ENCODE data around the gene ENTPD6. TPM values are rescaled to one million over a fixed set of nuclear protein-coding genes. Genes with fewer than 3 reads are reported as not detected.

The ENTPD6 gene
- 10 to 100 TPM; 34.9 to 73.8 (median 66.5) TPM for total RNA-seq
- polyA plus RNA-seq: 10 to 100 TPM; 38.7 to 47.1 TPM
- long read RNA-seq, donor 1, transcript ENTPD6-202 (15 exons, 2,766 nt): minor isoform, 9 of 233 reads
- long read RNA-seq, donor 1, transcript ENTPD6-201 (14 exons, 2,708 nt): major isoform, 37 of 233 reads
- long read RNA-seq, donor 1, transcript ENTPD6-203 (15 exons, 2,750 nt): minor isoform, 12 of 233 reads
- long read RNA-seq, donor 1, partial matches to known transcripts: 24 of 233 reads
- long read RNA-seq, donor 1, other reads (novel, unspliced or antisense): 145 of 233 reads
- long read RNA-seq, donor 2, transcript ENTPD6-201 (14 exons, 2,708 nt): major isoform, 5 of 14 reads
- long read RNA-seq, donor 2, transcript ENTPD6-203 (15 exons, 2,750 nt): major isoform, 5 of 14 reads
- long read RNA-seq, donor 2, partial matches to known transcripts: 0 of 14 reads
- long read RNA-seq, donor 2, other reads (novel, unspliced or antisense): 0 of 14 reads
- long read RNA-seq, donor 3, transcript ENTPD6-203 (15 exons, 2,750 nt): minor isoform, 12 of 228 reads
- long read RNA-seq, donor 3, transcript ENTPD6-202 (15 exons, 2,766 nt): minor isoform, 11 of 228 reads
- long read RNA-seq, donor 3, transcript ENTPD6-201 (14 exons, 2,708 nt): major isoform, 39 of 228 reads
- long read RNA-seq, donor 3, transcript ENTPD6-217 (4 exons, 2,588 nt): minor isoform, 6 of 228 reads
- long read RNA-seq, donor 3, partial matches to known transcripts: 22 of 228 reads
- long read RNA-seq, donor 3, other reads (novel, unspliced or antisense): 136 of 228 reads

DNA sequence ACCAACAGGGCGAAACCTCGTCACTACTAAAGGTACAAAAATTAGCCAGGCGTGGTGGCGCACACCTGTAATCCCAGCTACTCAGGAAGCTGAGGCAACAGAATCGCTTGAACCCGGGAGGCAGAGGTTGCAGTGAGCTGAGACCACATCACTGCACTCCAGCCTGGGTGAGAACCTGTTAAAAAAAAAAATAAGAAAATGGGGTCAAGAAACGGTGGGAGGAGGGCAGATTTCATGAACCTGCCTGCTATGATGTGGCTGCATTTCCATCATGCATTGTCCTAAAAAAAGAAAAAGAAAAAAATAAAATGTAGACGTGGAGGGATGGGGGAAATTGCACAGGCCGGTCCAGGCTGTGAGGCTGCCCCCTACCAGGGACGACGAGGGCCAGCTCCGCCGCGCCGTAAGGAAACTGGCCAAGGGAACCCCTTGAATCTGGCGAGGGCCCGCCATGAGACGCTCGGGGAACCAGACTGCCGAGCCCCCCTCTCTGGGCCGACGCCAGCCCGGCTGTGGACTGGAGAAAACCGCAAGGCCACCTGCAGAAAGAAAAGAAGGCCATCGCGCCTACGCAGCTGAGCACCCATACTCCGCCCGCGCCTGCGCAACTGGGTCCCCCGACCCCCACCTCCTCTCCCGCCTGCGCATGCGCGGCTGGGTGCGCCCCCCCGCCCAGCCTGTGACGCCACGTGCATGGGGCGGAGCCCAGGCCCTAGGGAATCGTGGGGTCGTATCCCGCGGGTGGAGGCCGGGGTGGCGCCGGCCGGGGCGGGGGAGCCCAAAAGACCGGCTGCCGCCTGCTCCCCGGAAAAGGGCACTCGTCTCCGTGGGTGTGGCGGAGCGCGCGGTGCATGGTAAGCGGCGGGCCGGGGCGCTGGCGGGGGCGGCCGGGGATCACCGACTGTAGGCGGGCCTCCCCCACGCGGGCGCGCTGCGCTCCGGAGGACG is at the start of gene ENTPD6:
Gene ENTPD6, plus strand, starts transcription at position 699 of the 948 bp plus-strand sequence. CDS start 10,825 bp downstream, outside the sequence.
- TF ChIP-seq, protein P1, sequence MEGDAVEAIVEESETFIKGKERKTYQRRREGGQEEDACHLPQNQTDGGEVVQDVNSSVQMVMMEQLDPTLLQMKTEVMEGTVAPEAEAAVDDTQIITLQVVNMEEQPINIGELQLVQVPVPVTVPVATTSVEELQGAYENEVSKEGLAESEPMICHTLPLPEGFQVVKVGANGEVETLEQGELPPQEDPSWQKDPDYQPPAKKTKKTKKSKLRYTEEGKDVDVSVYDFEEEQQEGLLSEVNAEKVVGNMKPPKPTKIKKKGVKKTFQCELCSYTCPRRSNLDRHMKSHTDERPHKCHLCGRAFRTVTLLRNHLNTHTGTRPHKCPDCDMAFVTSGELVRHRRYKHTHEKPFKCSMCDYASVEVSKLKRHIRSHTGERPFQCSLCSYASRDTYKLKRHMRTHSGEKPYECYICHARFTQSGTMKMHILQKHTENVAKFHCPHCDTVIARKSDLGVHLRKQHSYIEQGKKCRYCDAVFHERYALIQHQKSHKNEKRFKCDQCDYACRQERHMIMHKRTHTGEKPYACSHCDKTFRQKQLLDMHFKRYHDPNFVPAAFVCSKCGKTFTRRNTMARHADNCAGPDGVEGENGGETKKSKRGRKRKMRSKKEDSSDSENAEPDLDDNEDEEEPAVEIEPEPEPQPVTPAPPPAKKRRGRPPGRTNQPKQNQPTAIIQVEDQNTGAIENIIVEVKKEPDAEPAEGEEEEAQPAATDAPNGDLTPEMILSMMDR (IDR thresholded peaks at IDR 0.05): no peak
- peak; percentile 82 for TF ChIP-seq POLR2A (IDR thresholded peaks at IDR 0.05)
- Histone ChIP-seq H3K27ac (peak within 1 kb of the TSS; percentile 58 to 75), H3K4me3 (peak within 1 kb of the TSS; percentile 77), H3K4me1 (ENCODE audit: insufficient read depth) (peaks cover 22% of the 10 kb centered on the region), H3K36me3 (no peaks in the 10 kb centered on the region), H3K27me3 (no peaks in the 10 kb centered on the region), H3K9me3 (no peaks in the 10 kb centered on the region)
- WGBS, 3 donors: 7 to 8% (median 8%) methylated on average over 65 to 75 of the region's 75 CpGs
- peak; percentile 92 to 98 (median 96) for DNase-seq
- intact Hi-C loops (cut with DNase I): loop anchor here in 3 of 4 donors (5.0 to 10.0 kb wide), 4 partner anchors 50 to 200 kb away; partner anchors contain the start of genes ABHD12 (in 3 of the 3), PYGB (in 2 of the 3) and APMAP (in 1 of the 3)

DNA sequence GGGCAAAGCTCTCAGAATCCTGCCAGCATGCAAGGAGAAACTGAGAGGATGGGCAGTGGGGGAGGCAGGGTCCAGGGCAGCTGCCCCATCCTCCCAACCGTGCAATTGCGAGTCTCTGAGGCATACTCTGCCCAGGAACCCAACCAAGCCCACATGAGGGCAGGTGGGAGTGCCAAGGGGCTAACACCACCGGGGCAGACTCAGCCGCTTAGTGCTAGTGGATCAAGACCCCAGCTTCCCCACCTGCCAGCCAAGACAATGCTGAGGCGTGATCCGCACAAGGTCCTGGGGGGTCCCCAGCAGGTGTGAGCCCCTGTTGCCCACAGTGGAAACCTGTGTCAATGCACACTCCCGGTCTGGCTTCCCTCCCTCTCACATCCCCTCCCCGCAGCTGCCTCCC is 48.5 kb upstream of the ENTPD6 start:
- Histone ChIP-seq H3K36me3 (no peaks in the 10 kb centered on the region), H3K4me1 (ENCODE audit: insufficient read depth) (no peaks in the 10 kb centered on the region), H3K27me3 (no peaks in the 10 kb centered on the region), H3K4me3 (no peak overlapping the region), H3K9me3 (no peaks in the 10 kb centered on the region), H3K27ac (no peak overlapping the region)
- WGBS, 3 donors: 87 to 90% (median 89%) methylated on average over 8 of the region's 8 CpGs
- no peak for DNase-seq
- intact Hi-C loops (cut with DNase I): no loop called here
- TF ChIP-seq POLR2A (IDR thresholded peaks at IDR 0.05) (no peak), EP300 (IDR thresholded peaks at IDR 0.05) (no peak)
- TF ChIP-seq, protein P1 (IDR thresholded peaks at IDR 0.05): no peak

DNA sequence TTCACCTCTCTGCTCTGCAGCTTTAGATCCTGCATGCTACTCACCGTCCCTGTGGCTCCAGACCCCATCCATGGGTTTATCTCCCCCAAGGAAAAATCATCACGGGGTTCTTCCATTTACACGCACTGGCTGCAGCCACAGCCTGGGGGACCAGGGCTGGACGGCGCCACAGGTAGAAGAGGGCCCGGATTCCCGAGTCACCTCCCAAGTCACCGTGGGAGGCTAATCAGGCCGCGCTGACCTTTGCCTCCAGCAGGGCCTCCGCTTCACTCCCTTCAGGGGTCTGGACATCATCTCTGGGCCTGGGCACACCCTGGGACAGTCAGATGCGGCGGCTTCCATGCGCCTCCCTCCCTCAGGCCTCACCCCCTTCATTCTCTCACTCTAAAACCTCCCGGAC is 47.8 kb upstream of the ENTPD6 start:
- intact Hi-C loops (cut with DNase I): no loop called here
- no peaks in the 10 kb centered on the region for H3K4me1 ChIP-seq (ENCODE audit: insufficient read depth)
- H3K9me3 ChIP-seq: no peaks in the 10 kb centered on the region
- TF ChIP-seq, protein P1 (IDR thresholded peaks at IDR 0.05): no peak
- TF ChIP-seq POLR2A (IDR thresholded peaks at IDR 0.05): no peak
- no peak for TF ChIP-seq EP300 (IDR thresholded peaks at IDR 0.05)
- H3K4me3 ChIP-seq: no peak overlapping the region
- H3K27ac ChIP-seq: no peak overlapping the region
- no peak for DNase-seq
- WGBS, 3 donors: 81 to 89% (median 84%) methylated on average over 15 of the region's 15 CpGs
- no peaks in the 10 kb centered on the region for H3K27me3 ChIP-seq
- no peaks in the 10 kb centered on the region for H3K36me3 ChIP-seq

All from ovary (tissue), 10 donors.